SKM-1 treated with dmso at 0.1 percent for 144 hours (cell line): ENCODE data around the gene SLC8B1.

Source experiments
- DNase-seq: peaks from one replicate; lab custom pipeline; 2025; ENCODE audit not compliant: unreplicated experiment; lab: John Stamatoyannopoulos, UW

The SLC8B1 gene

GRCh38 chr12:113248842-113249435 lies 86.0 kb downstream of the SLC8B1 start:
- DNase-seq, result no peak
